Stomach (tissue), 4 donors: ENCODE measurements around the gene PLEKHG5.

Source experiments
- CTCF ChIP-seq, 7 experiments: fragments of 450-650 bp in 4 of 7; fragments of 200-600 bp in 3 of 7; sonication (generic) in 3 of 7; IDR thresholded peaks; one replicate each; pipeline ENCODE4 v1.5.1; 2016 to 2019; ENCODE audit warnings: antibody characterized with exemption in 7 of 7, control low read depth in 2 of 7, mild to moderate bottlenecking in 1 of 7
- EP300 ChIP-seq: sonication (generic); formaldehyde crosslinking; IDR thresholded peaks from one replicate; pipeline ENCODE4 v1.6.1; 2017; ENCODE audit warnings: antibody characterized with exemption
- POLR2A ChIP-seq, 4 donors: fragments of 450-650 bp; IDR thresholded peaks; one replicate each; pipeline ENCODE4 v1.6.1; 2016; ENCODE audit warnings: antibody characterized with exemption in 4 of 4, control low read depth in 2 of 4, mild to moderate bottlenecking in 1 of 4, moderate library complexity in 1 of 4
- POLR2AphosphoS5 ChIP-seq, 3 donors: sonication (generic); formaldehyde crosslinking; IDR thresholded peaks; one replicate each; pipeline ENCODE4 v1.6.1; 2016; ENCODE audit warnings: antibody characterized with exemption in 3 of 3

GRCh38 chr1:6530504-6531160 lies 39.2 kb upstream of the PLEKHG5 start:
- no peak for TF ChIP-seq CTCF (IDR thresholded peaks at IDR 0.05)
- no peak for TF ChIP-seq POLR2AphosphoS5 (IDR thresholded peaks at IDR 0.05)
- TF ChIP-seq EP300, result no peak
- no peak for TF ChIP-seq POLR2A (IDR thresholded peaks at IDR 0.05)
